GM19240 (cell line): Measurements from ENCODE around the gene BCDIN3D.

ENCODE experiments used
- DNase-seq: peaks from one replicate; pipeline ENCODE4 v3.0.0; 2011; ENCODE audit warnings: low spot score; ENCODE audit not compliant: insufficient read length

BCDIN3D gene

GRCh38 chr12:49798934-49799333 is 44.0 kb downstream of the BCDIN3D start:
- DNase-seq = no peak

- DNase-seq = no peak
Measured at GRCh38 chr12:49798248-49798647, 44.7 kb downstream of the BCDIN3D start.

- DNase-seq = no peak
Measured at GRCh38 chr12:49797449-49797776, 45.5 kb downstream of the BCDIN3D start.

GRCh38 chr12:49796606-49797448 is 46.1 kb downstream of the BCDIN3D start:
- DNase-seq = no peak

- DNase-seq = no peak
Measured at GRCh38 chr12:49796155-49796554, 46.8 kb downstream of the BCDIN3D start.

GRCh38 chr12:49795654-49796105 is 47.2 kb downstream of the BCDIN3D start:
- no peak for DNase-seq

- DNase-seq = no peak
Measured at GRCh38 chr12:49794811-49795653, 47.9 kb downstream of the BCDIN3D start.

- no peak for DNase-seq
Measured at GRCh38 chr12:49794021-49794420, 48.9 kb downstream of the BCDIN3D start.

- DNase-seq = no peak
Measured at GRCh38 chr12:49793620-49794019, 49.3 kb downstream of the BCDIN3D start.

- DNase-seq = no peak
Measured at GRCh38 chr12:49792976-49793580, 49.8 kb downstream of the BCDIN3D start.

GRCh38 chr12:49792181-49792970 is 50.5 kb downstream of the BCDIN3D start:
- no peak for DNase-seq

GRCh38 chr12:49791700-49792099 is 51.2 kb downstream of the BCDIN3D start:
- DNase-seq = no peak

GRCh38 chr12:49790741-49791555 is 52.0 kb downstream of the BCDIN3D start:
- no peak for DNase-seq

- no peak for DNase-seq
Measured at GRCh38 chr12:49789992-49790391, 52.9 kb downstream of the BCDIN3D start.

- DNase-seq = no peak
Measured at GRCh38 chr12:49787672-49788071, 55.2 kb downstream of the BCDIN3D start.
